ENCODE measurements around the gene SLC2A6.

Gene SLC2A6

GRCh38 chr9:133429641-133430161 lies 49.2 kb downstream of the SLC2A6 start:
- peak; percentile 48 for TF ChIP-seq CTCF (IDR thresholded peaks at IDR 0.05; ENCODE audit: insufficient read depth, low read depth, low read length, missing control alignments)
- H3K4me3 ChIP-seq (ENCODE audit: low read length), result no peak overlapping the region
- peak; percentile 47 for DNase-seq (ENCODE audit: low read depth)

GRCh38 chr9:133429214-133429613 lies 49.7 kb downstream of the SLC2A6 start:
- TF ChIP-seq CTCF (IDR thresholded peaks at IDR 0.05; ENCODE audit: insufficient read depth, low read depth, low read length, missing control alignments), result no peak
- no peak overlapping the region for H3K4me3 ChIP-seq (ENCODE audit: low read length)

GRCh38 chr9:133428617-133429101 lies 50.2 kb downstream of the SLC2A6 start:
- H3K4me3 ChIP-seq (ENCODE audit: low read length), result no peak overlapping the region
- peak; percentile 25 for DNase-seq (ENCODE audit: low read depth)
- TF ChIP-seq CTCF (IDR thresholded peaks at IDR 0.05; ENCODE audit: insufficient read depth, low read depth, low read length, missing control alignments), result no peak

More at GRCh38 chr9:133429214-133429613, 49.7 kb downstream of the SLC2A6 start:
- no peak for DNase-seq (ENCODE audit: low read depth)

- DNase-seq (ENCODE audit: low read depth), result no peak
- TF ChIP-seq CTCF (IDR thresholded peaks at IDR 0.05; ENCODE audit: insufficient read depth, low read depth, low read length, missing control alignments), result no peak
- H3K4me3 ChIP-seq (ENCODE audit: low read length), result no peak overlapping the region
Measured at GRCh38 chr9:133427658-133428348, 51.1 kb downstream of the SLC2A6 start.

GRCh38 chr9:133426011-133426410 lies 52.9 kb downstream of the SLC2A6 start:
- no peak for TF ChIP-seq CTCF (IDR thresholded peaks at IDR 0.05; ENCODE audit: insufficient read depth, low read depth, low read length, missing control alignments)
- H3K4me3 ChIP-seq (ENCODE audit: low read length), result no peak overlapping the region
- DNase-seq (ENCODE audit: low read depth), result no peak

GRCh38 chr9:133425049-133425632 lies 53.8 kb downstream of the SLC2A6 start:
- H3K4me3 ChIP-seq (ENCODE audit: low read length), result no peak overlapping the region
- no peak for TF ChIP-seq CTCF (IDR thresholded peaks at IDR 0.05; ENCODE audit: insufficient read depth, low read depth, low read length, missing control alignments)
- DNase-seq (ENCODE audit: low read depth), result no peak

Measured in epithelial cell of esophagus (primary cell).